GM06990 (cell line): ENCODE results near the gene ETV3.

Experiments
- DNase-seq: peaks from one replicate; pipeline ENCODE4 v3.0.0-alpha.2; 2011; ENCODE audit not compliant: insufficient read length; ENCODE audit errors: extremely low read depth
- H3K27me3 ChIP-seq: replicated peaks from 2 replicates; pipeline ENCODE4 v1.6.0; 2011; ENCODE audit warnings: low read length; ENCODE audit not compliant: control insufficient read depth, insufficient read depth
- H3K36me3 ChIP-seq: 2 replicates; pipeline ENCODE4 v1.5.1; 2011; ENCODE audit warnings: low read length; ENCODE audit not compliant: control insufficient read depth, insufficient read depth
- H3K4me3 ChIP-seq: replicated peaks from 2 replicates; pipeline ENCODE4 v1.5.1; 2011; ENCODE audit warnings: low read depth, mild to moderate bottlenecking, control low read depth, low read length
- TF ChIP-seq, protein P1 (sequence below): IDR thresholded peaks from 2 replicates; pipeline ENCODE4 v1.5.1; 2011; ENCODE audit warnings: low read length, control low read depth, mild to moderate bottlenecking, inconsistent platforms; ENCODE audit not compliant: insufficient read depth, poor library complexity, severe bottlenecking

ETV3 gene

DNA sequence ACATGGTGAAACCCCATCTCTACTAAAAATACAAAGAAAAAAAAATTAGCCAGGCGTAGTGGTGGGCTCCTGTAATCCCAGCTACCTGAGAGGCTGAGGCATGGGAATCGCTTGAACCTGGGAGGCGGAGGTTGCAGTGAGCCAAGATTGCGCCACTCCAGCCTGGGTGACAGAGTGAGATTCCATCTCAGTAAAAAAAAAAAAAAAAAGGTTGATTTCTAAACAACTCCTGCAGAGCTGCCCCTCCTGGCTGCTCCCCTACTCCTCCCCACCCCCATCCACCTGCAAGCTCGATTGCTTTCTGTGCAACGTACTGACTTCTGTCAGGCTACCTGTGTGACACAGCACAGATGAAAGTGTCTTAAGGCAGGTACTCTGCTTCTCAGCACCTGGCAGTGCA lies 51.9 kb downstream of the ETV3 start:
- H3K4me3 ChIP-seq, result no peak overlapping the region
- no peaks in the 10 kb centered on the region for H3K27me3 ChIP-seq
- no peak for DNase-seq

DNA sequence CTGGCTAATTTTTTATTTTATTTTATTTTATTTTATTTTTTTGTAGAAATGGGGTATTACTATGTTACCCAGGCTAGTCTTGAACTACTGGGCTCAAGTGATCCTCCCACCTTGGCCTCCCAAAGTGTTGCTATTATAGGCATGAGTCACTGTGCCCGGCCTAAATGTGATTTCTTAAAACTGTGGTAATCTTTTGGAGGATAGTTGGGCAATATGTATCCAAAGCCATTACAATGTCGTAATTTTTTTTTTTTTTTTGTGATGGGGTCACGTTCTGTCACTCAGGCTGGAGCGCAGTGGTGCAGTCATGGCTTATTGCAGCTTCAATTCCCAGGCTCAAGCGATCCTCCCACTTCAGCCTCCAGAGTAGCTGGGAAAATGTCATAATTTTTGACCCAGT lies 52.8 kb downstream of the ETV3 start:
- no peak for DNase-seq
- Histone ChIP-seq H3K4me3 (no peak overlapping the region), H3K27me3 (no peaks in the 10 kb centered on the region), H3K36me3 (no peaks in the 10 kb centered on the region)
- TF ChIP-seq, protein P1, sequence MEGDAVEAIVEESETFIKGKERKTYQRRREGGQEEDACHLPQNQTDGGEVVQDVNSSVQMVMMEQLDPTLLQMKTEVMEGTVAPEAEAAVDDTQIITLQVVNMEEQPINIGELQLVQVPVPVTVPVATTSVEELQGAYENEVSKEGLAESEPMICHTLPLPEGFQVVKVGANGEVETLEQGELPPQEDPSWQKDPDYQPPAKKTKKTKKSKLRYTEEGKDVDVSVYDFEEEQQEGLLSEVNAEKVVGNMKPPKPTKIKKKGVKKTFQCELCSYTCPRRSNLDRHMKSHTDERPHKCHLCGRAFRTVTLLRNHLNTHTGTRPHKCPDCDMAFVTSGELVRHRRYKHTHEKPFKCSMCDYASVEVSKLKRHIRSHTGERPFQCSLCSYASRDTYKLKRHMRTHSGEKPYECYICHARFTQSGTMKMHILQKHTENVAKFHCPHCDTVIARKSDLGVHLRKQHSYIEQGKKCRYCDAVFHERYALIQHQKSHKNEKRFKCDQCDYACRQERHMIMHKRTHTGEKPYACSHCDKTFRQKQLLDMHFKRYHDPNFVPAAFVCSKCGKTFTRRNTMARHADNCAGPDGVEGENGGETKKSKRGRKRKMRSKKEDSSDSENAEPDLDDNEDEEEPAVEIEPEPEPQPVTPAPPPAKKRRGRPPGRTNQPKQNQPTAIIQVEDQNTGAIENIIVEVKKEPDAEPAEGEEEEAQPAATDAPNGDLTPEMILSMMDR, result no peak

More for the DNA sequence above, 51.9 kb downstream of the ETV3 start:
- TF ChIP-seq, protein P1, result no peak
- H3K36me3 ChIP-seq, result no peaks in the 10 kb centered on the region

DNA sequence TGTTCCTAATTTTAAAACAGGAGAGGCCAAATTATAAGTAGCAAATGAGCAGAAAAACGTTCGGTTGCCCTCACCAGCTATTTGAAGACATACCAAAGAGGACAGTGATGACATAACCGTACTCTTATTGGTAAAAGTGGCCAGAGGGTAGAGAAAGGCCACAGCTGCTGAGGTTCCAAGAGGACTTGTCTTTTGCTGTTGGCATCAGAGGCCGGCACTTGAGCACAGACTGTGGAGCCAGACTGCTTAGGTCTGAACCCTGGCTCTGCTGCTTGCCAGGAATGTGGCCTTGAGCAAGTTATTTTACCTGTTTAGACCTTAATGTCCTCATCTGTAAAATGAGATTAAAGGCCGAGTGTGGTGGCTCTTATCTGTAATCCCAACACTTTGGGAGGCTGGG lies 53.5 kb downstream of the ETV3 start:
- no peak overlapping the region for H3K4me3 ChIP-seq
- no peak for DNase-seq
- no peaks in the 10 kb centered on the region for H3K27me3 ChIP-seq
- TF ChIP-seq, protein P1, result no peak
- H3K36me3 ChIP-seq, result no peaks in the 10 kb centered on the region

DNA sequence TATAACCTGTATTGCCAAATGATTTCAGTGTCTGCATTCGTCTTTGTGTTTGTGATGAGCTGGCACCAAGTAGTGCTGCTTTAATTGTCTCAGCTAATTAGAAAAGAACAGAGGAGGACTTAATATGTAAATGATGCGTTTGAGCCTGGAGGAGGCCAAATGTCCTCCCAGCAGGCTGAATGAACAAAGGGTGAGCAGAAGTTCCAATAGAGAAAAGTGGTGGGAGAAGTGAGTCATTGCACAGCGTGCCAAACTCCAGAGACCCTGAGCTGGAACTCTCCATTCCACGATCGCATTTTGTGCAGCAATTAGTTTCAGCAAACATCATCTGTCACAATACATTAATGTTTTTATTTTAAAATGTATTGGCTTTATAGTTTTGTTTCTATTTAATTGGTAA lies 56.5 kb downstream of the ETV3 start:
- TF ChIP-seq, protein P1, result no peak
- no peaks in the 10 kb centered on the region for H3K36me3 ChIP-seq
- no peak overlapping the region for H3K4me3 ChIP-seq
- no peaks in the 10 kb centered on the region for H3K27me3 ChIP-seq
- no peak for DNase-seq

DNA sequence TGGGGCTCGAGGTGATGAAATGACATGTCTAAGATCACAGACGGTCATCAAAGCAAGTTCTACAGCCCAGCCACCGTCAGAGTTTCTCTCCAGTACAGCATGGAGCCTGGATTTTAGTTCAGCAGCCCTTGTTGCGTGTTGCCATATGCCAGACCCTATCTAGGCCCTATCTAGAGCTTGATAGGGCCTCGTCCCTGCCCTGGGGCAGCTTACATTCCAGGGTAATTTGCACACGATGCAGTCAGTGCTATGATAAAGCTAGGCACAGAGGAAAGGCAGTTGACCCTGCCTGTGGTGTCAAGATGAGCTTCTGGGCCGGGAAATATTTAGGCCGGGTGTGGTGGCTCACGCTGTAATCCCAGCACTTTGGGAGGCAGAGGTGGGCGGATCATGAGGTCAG lies 57.5 kb downstream of the ETV3 start:
- DNase-seq, result no peak
- Histone ChIP-seq H3K4me3 (no peak overlapping the region), H3K27me3 (no peaks in the 10 kb centered on the region), H3K36me3 (no peaks in the 10 kb centered on the region)
- TF ChIP-seq, protein P1, result no peak

DNA sequence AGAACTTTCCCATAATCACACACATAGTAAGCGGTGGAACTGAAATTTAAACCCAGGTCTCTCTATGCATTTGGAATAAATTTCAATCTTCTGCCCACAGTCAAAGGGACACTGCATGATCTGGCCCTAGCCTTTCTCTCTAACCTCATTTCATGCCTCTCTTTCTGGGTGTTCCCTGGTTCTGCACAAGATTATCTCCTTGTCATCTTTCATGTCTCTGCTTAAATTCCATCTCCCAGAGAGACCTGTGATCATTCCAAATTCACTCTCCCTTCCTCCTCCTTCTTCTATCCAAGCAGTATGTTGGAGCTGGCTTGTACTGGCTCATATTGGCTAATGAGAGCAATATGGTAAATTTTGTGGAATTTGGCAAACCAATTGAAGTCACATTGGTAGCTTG lies 60.8 kb downstream of the ETV3 start:
- TF ChIP-seq, protein P1, result no peak
- H3K4me3 ChIP-seq, result no peak overlapping the region
- H3K27me3 ChIP-seq, result no peaks in the 10 kb centered on the region
- DNase-seq, result no peak
- no peaks in the 10 kb centered on the region for H3K36me3 ChIP-seq
